GM12872 (cell line): Measurements from ENCODE around the gene NR6A1.

Experiments used
- CTCF ChIP-seq: IDR thresholded peaks from 3 replicates; pipeline ENCODE4 v1.5.1; 2011; ENCODE audit warnings: low read depth, mild to moderate bottlenecking, low read length, moderate library complexity; ENCODE audit not compliant: insufficient read depth

Gene NR6A1

DNA sequence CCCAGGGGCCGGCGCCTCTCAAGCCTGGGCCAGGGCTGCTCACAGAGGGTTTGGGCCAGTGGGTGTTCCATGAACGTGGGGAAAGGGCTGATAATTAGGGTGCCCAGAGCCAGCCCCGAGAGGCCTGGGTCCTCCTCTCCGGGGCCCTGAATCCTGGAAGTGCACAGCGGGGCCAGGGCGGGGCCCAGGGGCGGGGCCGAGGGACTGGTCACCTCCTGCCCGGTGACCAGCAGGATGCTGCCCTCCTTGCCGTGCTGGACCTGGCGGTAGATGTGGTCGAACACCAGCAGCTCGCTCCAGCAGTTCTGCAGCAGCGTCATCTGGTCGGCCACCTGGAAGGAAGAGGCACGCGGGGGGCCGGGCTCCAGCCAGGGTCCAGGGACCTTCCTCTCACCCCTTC, 278.3 kb downstream of the NR6A1 start:
- no peak for TF ChIP-seq CTCF

GRCh38 chr9:124491049-124491975, 279.8 kb downstream of the NR6A1 start:
- no peak for TF ChIP-seq CTCF

- TF ChIP-seq CTCF: no peak
These were observed 281.1 kb downstream of the NR6A1 start for GRCh38 chr9:124490004-124490403.

- no peak for TF ChIP-seq CTCF
These were observed 281.9 kb downstream of the NR6A1 start for GRCh38 chr9:124489222-124489621.

- no peak for TF ChIP-seq CTCF
These were observed 282.4 kb downstream of the NR6A1 start for GRCh38 chr9:124488641-124489210.

GRCh38 chr9:124487260-124488182, 283.6 kb downstream of the NR6A1 start:
- no peak for TF ChIP-seq CTCF

DNA sequence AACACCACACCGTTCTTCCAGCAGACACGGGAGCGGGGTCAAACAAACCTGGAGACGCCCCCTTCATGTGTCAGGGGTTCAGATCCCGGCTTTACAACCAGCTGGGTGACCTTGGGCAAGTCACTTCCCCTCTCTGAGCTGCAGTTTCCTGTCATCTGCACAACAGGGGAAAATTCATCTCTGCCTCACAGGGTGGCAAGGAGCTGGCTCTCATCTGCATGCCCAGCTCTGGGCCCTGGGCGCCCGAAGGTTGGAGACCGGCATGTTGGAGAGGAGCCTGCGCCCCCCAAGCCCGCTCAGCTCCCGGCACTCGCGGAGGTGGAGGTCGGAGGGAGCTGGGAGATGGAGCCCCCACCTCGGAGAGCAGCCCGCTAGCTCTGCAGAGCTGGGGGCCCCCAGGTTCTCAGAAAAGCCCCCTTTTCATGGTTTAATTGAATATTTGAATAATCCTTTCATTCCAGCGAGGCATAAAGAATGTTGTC, 284.3 kb downstream of the NR6A1 start:
- no peak for TF ChIP-seq CTCF
